MM.1S (cell line): Measurements from ENCODE around the gene IL1RL1.

Experiments used
- EZH2phosphoT487 ChIP-seq: fragments of 300-600 bp; sonication (generic); IDR thresholded peaks from 2 replicates; pipeline ENCODE4 v1.6.1; 2018; ENCODE audit warnings: antibody characterized with exemption, low read length
- TF ChIP-seq, protein P1 (sequence below): fragments of 300-600 bp; sonication (generic); IDR thresholded peaks from 2 replicates; pipeline ENCODE4 v1.5.1; 2016; ENCODE audit warnings: antibody characterized with exemption, low read length, mixed read lengths

- TF ChIP-seq, protein P1, sequence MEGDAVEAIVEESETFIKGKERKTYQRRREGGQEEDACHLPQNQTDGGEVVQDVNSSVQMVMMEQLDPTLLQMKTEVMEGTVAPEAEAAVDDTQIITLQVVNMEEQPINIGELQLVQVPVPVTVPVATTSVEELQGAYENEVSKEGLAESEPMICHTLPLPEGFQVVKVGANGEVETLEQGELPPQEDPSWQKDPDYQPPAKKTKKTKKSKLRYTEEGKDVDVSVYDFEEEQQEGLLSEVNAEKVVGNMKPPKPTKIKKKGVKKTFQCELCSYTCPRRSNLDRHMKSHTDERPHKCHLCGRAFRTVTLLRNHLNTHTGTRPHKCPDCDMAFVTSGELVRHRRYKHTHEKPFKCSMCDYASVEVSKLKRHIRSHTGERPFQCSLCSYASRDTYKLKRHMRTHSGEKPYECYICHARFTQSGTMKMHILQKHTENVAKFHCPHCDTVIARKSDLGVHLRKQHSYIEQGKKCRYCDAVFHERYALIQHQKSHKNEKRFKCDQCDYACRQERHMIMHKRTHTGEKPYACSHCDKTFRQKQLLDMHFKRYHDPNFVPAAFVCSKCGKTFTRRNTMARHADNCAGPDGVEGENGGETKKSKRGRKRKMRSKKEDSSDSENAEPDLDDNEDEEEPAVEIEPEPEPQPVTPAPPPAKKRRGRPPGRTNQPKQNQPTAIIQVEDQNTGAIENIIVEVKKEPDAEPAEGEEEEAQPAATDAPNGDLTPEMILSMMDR = no peak
- TF ChIP-seq EZH2phosphoT487 = no peak
Observed at GRCh38 chr2:102386004-102386403, 74.6 kb downstream of the IL1RL1 start.
